ENCODE data around the gene ACP3. TPM values are rescaled to one million over a fixed set of nuclear protein-coding genes. Genes with fewer than 3 reads are reported as not detected.

ACP3 gene
- total RNA-seq, 1 experiment from 2014 or later, result 14.6 TPM

- H3K4me1 ChIP-seq (ENCODE audit: insufficient read depth, low read length, poor library complexity, severe bottlenecking), result no peaks in the 10 kb centered on the region
- no peaks in the 10 kb centered on the region for H3K9me3 ChIP-seq (ENCODE audit: low read depth, low read length, poor library complexity, severe bottlenecking)
- H3K27ac ChIP-seq (ENCODE audit: low read depth, low read length, poor library complexity, severe bottlenecking), result no peak overlapping the region
- POLR2A ChIA-PET (ENCODE audit: low non-redundant PET), result no interaction called here
- no peak for DNase-seq (ENCODE audit: low spot score)
- H3K27me3 ChIP-seq (replicated peaks; ENCODE audit: insufficient read depth, low read depth, low read length, poor library complexity), result no peaks in the 10 kb centered on the region
- TF ChIP-seq CTCF (conservative IDR thresholded peaks at IDR 0.05; ENCODE audit: low read depth, low read length), result no peak
- no peak for TF ChIP-seq EZH2 (IDR thresholded peaks at IDR 0.05; ENCODE audit: borderline replicate concordance, low read depth, low read length, poor library complexity, severe bottlenecking)
- BruUV-seq (replicated peaks), result no TSS peak
- CTCF ChIA-PET, result no interaction called here
- H3K4me3 ChIP-seq (ENCODE audit: low read depth, low read length, poor library complexity, severe bottlenecking), result no peak overlapping the region
- H3K36me3 ChIP-seq (ENCODE audit: insufficient read depth, low read length, poor library complexity, severe bottlenecking), result no peaks in the 10 kb centered on the region
- intact Hi-C loops (cut with micrococcal nuclease; ENCODE audit: unreplicated experiment), result no loop called here
These were observed 33.2 kb upstream of the ACP3 start for GRCh38 chr3:132283916-132284405.

GRCh38 chr3:132284781-132285619 lies 32.2 kb upstream of the ACP3 start:
- no peaks in the 10 kb centered on the region for H3K36me3 ChIP-seq (ENCODE audit: insufficient read depth, low read length, poor library complexity, severe bottlenecking)
- H3K27me3 ChIP-seq (replicated peaks; ENCODE audit: insufficient read depth, low read depth, low read length, poor library complexity), result no peaks in the 10 kb centered on the region
- no peak overlapping the region for H3K27ac ChIP-seq (ENCODE audit: low read depth, low read length, poor library complexity, severe bottlenecking)
- TF ChIP-seq CTCF (conservative IDR thresholded peaks at IDR 0.05; ENCODE audit: low read depth, low read length) (0 out of 2 replicates have a peak, but pooled peaks have one; percentile 30), EZH2 (IDR thresholded peaks at IDR 0.05; ENCODE audit: borderline replicate concordance, low read depth, low read length, poor library complexity, severe bottlenecking) (no peak)
- ChIA-PET POLR2A (ENCODE audit: low non-redundant PET) (no interaction called here), CTCF (no interaction called here)
- no peaks in the 10 kb centered on the region for H3K4me1 ChIP-seq (ENCODE audit: insufficient read depth, low read length, poor library complexity, severe bottlenecking)
- H3K4me3 ChIP-seq (ENCODE audit: low read depth, low read length, poor library complexity, severe bottlenecking), result no peak overlapping the region
- no TSS peak for BruUV-seq (replicated peaks)
- no peak for DNase-seq (ENCODE audit: low spot score)
- no peaks in the 10 kb centered on the region for H3K9me3 ChIP-seq (ENCODE audit: low read depth, low read length, poor library complexity, severe bottlenecking)
- intact Hi-C loops (cut with micrococcal nuclease; ENCODE audit: unreplicated experiment), result no loop called here

GRCh38 chr3:132285620-132285945 lies 31.6 kb upstream of the ACP3 start:
- H3K27me3 ChIP-seq (replicated peaks; ENCODE audit: insufficient read depth, low read depth, low read length, poor library complexity), result no peaks in the 10 kb centered on the region
- BruUV-seq (replicated peaks), result no TSS peak
- H3K4me1 ChIP-seq (ENCODE audit: insufficient read depth, low read length, poor library complexity, severe bottlenecking), result no peaks in the 10 kb centered on the region
- no peaks in the 10 kb centered on the region for H3K36me3 ChIP-seq (ENCODE audit: insufficient read depth, low read length, poor library complexity, severe bottlenecking)
- no peak overlapping the region for H3K4me3 ChIP-seq (ENCODE audit: low read depth, low read length, poor library complexity, severe bottlenecking)
- no peak for DNase-seq (ENCODE audit: low spot score)
- CTCF ChIA-PET, result no interaction called here
- TF ChIP-seq EZH2 (IDR thresholded peaks at IDR 0.05; ENCODE audit: borderline replicate concordance, low read depth, low read length, poor library complexity, severe bottlenecking), result no peak
- TF ChIP-seq CTCF (conservative IDR thresholded peaks at IDR 0.05; ENCODE audit: low read depth, low read length), result no peak
- POLR2A ChIA-PET (ENCODE audit: low non-redundant PET), result no interaction called here
- intact Hi-C loops (cut with micrococcal nuclease; ENCODE audit: unreplicated experiment), result no loop called here
- H3K27ac ChIP-seq (ENCODE audit: low read depth, low read length, poor library complexity, severe bottlenecking), result no peak overlapping the region
- no peaks in the 10 kb centered on the region for H3K9me3 ChIP-seq (ENCODE audit: low read depth, low read length, poor library complexity, severe bottlenecking)
